Calu3 (cell line): Measurements from ENCODE around the gene MAP2K3. TPM values are rescaled to one million over a fixed set of nuclear protein-coding genes. Genes with fewer than 3 reads are reported as not detected.

Source experiments
- BruUV-seq: library from RNA; stranded (reverse); fragments of 400-500 nt; replicated peaks from 2 replicates; lab custom pipeline; 2021; lab: Mats Ljungman, UMichigan
- CTCF ChIA-PET: fragments of 300-600 bp; sonication (Branson Sonifier 250); formaldehyde crosslinking; loops from one replicate; lab custom pipeline; 2022; ENCODE audit warnings: antibody characterized with exemption; lab: Charles Lee
- DNase-seq: peaks from one replicate; pipeline ENCODE4 v3.0.0; 2022
- H3K27ac Mint-ChIP-seq: one replicate; pipeline ENCODE4 v1.8.0; 2022; ENCODE audit warnings: mixed read lengths; ENCODE audit not compliant: unreplicated experiment
- H3K27me3 Mint-ChIP-seq: one replicate; pipeline ENCODE4 v1.8.0; 2022; ENCODE audit warnings: mixed read lengths; ENCODE audit not compliant: unreplicated experiment
- H3K36me3 Mint-ChIP-seq: one replicate; pipeline ENCODE4 v1.8.0; 2022; ENCODE audit warnings: mild to moderate bottlenecking, moderate library complexity, mixed read lengths; ENCODE audit not compliant: insufficient read depth, unreplicated experiment
- H3K4me1 Mint-ChIP-seq: one replicate; pipeline ENCODE4 v1.8.0; 2022; ENCODE audit warnings: mild to moderate bottlenecking, low read depth, mixed read lengths; ENCODE audit not compliant: unreplicated experiment
- H3K4me3 Mint-ChIP-seq: one replicate; pipeline ENCODE4 v1.8.0; 2022; ENCODE audit warnings: mild to moderate bottlenecking, low read depth, moderate library complexity, mixed read lengths; ENCODE audit not compliant: unreplicated experiment
- H3K9me3 Mint-ChIP-seq: one replicate; pipeline ENCODE4 v1.8.0; 2022; ENCODE audit warnings: low read depth, mixed read lengths; ENCODE audit not compliant: unreplicated experiment
- CTCF ChIP-seq: fragments of 200-600 bp; IDR thresholded peaks from one replicate; pipeline ENCODE4 v1.8.0; 2022; ENCODE audit warnings: antibody characterized with exemption; ENCODE audit not compliant: unreplicated experiment
- intact Hi-C: fragments of 100-400 bp; cut with micrococcal nuclease; formaldehyde crosslinking; loops from one replicate; pipeline ENCODE4 v1.10.0; 2022; ENCODE audit not compliant: unreplicated experiment
- total RNA-seq: library from RNA; stranded (reverse); gene quantifications from 2 replicates; pipeline ENCODE4 v1.2.3, GENCODE V29; 2022

Gene MAP2K3
- total RNA-seq, 1 experiment from 2014 or later = 93.5 TPM

- no peak for TF ChIP-seq CTCF
- CTCF ChIA-PET = interaction anchor here (1.5 to 2.0 kb wide), 2 partner anchors 9 to 233 kb away, joined by 3 to 8 read pairs; no protein-coding TSS in a partner anchor
- no TSS peak for BruUV-seq
- H3K27me3 Mint-ChIP-seq = no peaks in the 10 kb centered on the region
- H3K27ac Mint-ChIP-seq = no peak overlapping the region
- DNase-seq = no peak
- intact Hi-C loops = no loop called here
- peaks cover 54% of the 10 kb centered on the region for H3K4me1 Mint-ChIP-seq
- no peaks in the 10 kb centered on the region for H3K9me3 Mint-ChIP-seq
- peaks cover 22% of the 10 kb centered on the region for H3K36me3 Mint-ChIP-seq
- no peak overlapping the region for H3K4me3 Mint-ChIP-seq
Measured at GRCh38 chr17:21278450-21279197, 5.9 kb upstream of the MAP2K3 start.

- peaks cover 25% of the 10 kb centered on the region for H3K36me3 Mint-ChIP-seq
- H3K9me3 Mint-ChIP-seq = no peaks in the 10 kb centered on the region
- no peaks in the 10 kb centered on the region for H3K27me3 Mint-ChIP-seq
- intact Hi-C loops = no loop called here
- peaks cover 54% of the 10 kb centered on the region for H3K4me1 Mint-ChIP-seq
- TF ChIP-seq CTCF = no peak
- BruUV-seq = no TSS peak
- CTCF ChIA-PET = interaction anchor here (1.5 to 2.0 kb wide), 2 partner anchors 9 to 232 kb away, joined by 3 to 8 read pairs; no protein-coding TSS in a partner anchor
- no peak overlapping the region for H3K27ac Mint-ChIP-seq
- no peak for DNase-seq
- H3K4me3 Mint-ChIP-seq = no peak overlapping the region
Measured at GRCh38 chr17:21279198-21279535, 5.3 kb upstream of the MAP2K3 start.

GRCh38 chr17:21279582-21279981, 4.9 kb upstream of the MAP2K3 start:
- no peak for TF ChIP-seq CTCF
- Mint-ChIP-seq H3K36me3 (peaks cover 29% of the 10 kb centered on the region), H3K27me3 (no peaks in the 10 kb centered on the region), H3K9me3 (no peaks in the 10 kb centered on the region), H3K27ac (peak overlapping the region; percentile 56), H3K4me3 (no peak overlapping the region), H3K4me1 (peaks cover 54% of the 10 kb centered on the region)
- CTCF ChIA-PET = interaction anchor here (0.8 to 2.0 kb wide), 4 partner anchors 9 to 233 kb away, joined by 3 to 8 read pairs (median 4); no protein-coding TSS in a partner anchor
- BruUV-seq = no TSS peak
- intact Hi-C loops = no loop called here
- no peak for DNase-seq

- Mint-ChIP-seq H3K4me3 (no peak overlapping the region), H3K27me3 (no peaks in the 10 kb centered on the region), H3K9me3 (no peaks in the 10 kb centered on the region), H3K27ac (peak overlapping the region; percentile 56), H3K36me3 (peaks cover 35% of the 10 kb centered on the region), H3K4me1 (peaks cover 54% of the 10 kb centered on the region)
- CTCF ChIA-PET = interaction anchor here (0.8 to 2.0 kb wide), 4 partner anchors 8 to 233 kb away, joined by 3 to 8 read pairs (median 4); no protein-coding TSS in a partner anchor
- intact Hi-C loops = loop anchor here (1.0 to 10.0 kb wide), 2 partner anchors 171 to 235 kb away; no protein-coding TSS in a partner anchor
- BruUV-seq = no TSS peak
- peak; percentile 84 for TF ChIP-seq CTCF
- DNase-seq = peak; percentile 87
Measured at GRCh38 chr17:21280081-21280518, 4.4 kb upstream of the MAP2K3 start.
